ENCODE results near the gene FRMPD4.

- TF ChIP-seq CTCF (IDR thresholded peaks at IDR 0.05 in 8 of 11, conservative IDR thresholded peaks at IDR 0.05 in 3 of 11), result no peak
- no peak for TF ChIP-seq POLR2AphosphoS5 (IDR thresholded peaks at IDR 0.05)
Observed at GRCh38 chrX:12349201-12349600, 210.9 kb downstream of the FRMPD4 start.
